Smooth muscle cell (in vitro differentiated cells): ENCODE results near the gene PRPSAP1. TPM values are rescaled to one million over a fixed set of nuclear protein-coding genes. Genes with fewer than 3 reads are reported as not detected.

Experiments
- DNase-seq: peaks from one replicate; lab custom pipeline; 2025; ENCODE audit not compliant: unreplicated experiment; lab: John Stamatoyannopoulos, UW
- H2AFZ ChIP-seq: fragments of 200-600 bp; sonication (generic); 2 replicates; pipeline ENCODE4 v1.6.0; 2016; ENCODE audit warnings: antibody characterized with exemption, low read depth, mild to moderate bottlenecking
- H3F3A ChIP-seq: fragments of 200-600 bp; sonication (generic); 2 replicates; pipeline ENCODE4 v1.6.0; 2017; ENCODE audit warnings: antibody characterized with exemption, low read depth
- H3K27ac ChIP-seq: fragments of 200-600 bp; sonication (generic); 2 replicates; pipeline ENCODE4 v1.5.1; 2016; ENCODE audit warnings: low read depth, mild to moderate bottlenecking
- H3K27me3 ChIP-seq: fragments of 200-600 bp; sonication (generic); 2 replicates; pipeline ENCODE4 v1.6.1; 2016; ENCODE audit warnings: low read depth, mild to moderate bottlenecking
- H3K36me3 ChIP-seq: fragments of 200-600 bp; sonication (generic); 2 replicates; pipeline ENCODE4 v1.5.1; 2016; ENCODE audit warnings: low read depth
- H3K4me1 ChIP-seq: fragments of 200-600 bp; sonication (generic); 2 replicates; pipeline ENCODE4 v1.5.1; 2016; ENCODE audit warnings: low read depth
- H3K4me2 ChIP-seq: fragments of 200-600 bp; sonication (generic); 2 replicates; pipeline ENCODE4 v1.6.0; 2016; ENCODE audit warnings: mild to moderate bottlenecking
- H3K4me3 ChIP-seq: fragments of 200-600 bp; sonication (generic); 2 replicates; pipeline ENCODE4 v1.5.1; 2016; ENCODE audit warnings: mild to moderate bottlenecking
- H3K79me2 ChIP-seq: fragments of 200-600 bp; sonication (generic); 2 replicates; pipeline ENCODE4 v1.6.0; 2016; ENCODE audit warnings: low read depth, mild to moderate bottlenecking
- H3K9ac ChIP-seq: fragments of 200-600 bp; sonication (generic); 2 replicates; pipeline ENCODE4 v1.6.0; 2016; ENCODE audit warnings: low read depth
- H3K9me3 ChIP-seq: fragments of 200-600 bp; sonication (generic); replicated peaks from 2 replicates; pipeline ENCODE4 v1.5.1; 2016; ENCODE audit warnings: low read depth
- H4K20me1 ChIP-seq: fragments of 200-600 bp; sonication (generic); 2 replicates; pipeline ENCODE4 v1.6.0; 2016; ENCODE audit warnings: low read depth
- WGBS: methylation state at CpG from one replicate; pipeline ENCODE4 v1.1.7; 2016; ENCODE audit warnings: low lambda C conversion rate; 5-methylcytosine and 5-hydroxymethylcytosine counted together
- polyA plus RNA-seq: library from polyadenylated mRNA; unstranded; fragments of >200 nt; fragmentation: Nextera tagmentation; extraction: Ambion mirVana; gene quantifications from 2 replicates; pipeline ENCODE4 v1.2.1, GENCODE V29; 2016
- total RNA-seq: library from RNA; depleted of rRNA; stranded (reverse); fragments of >200 nt; gene quantifications from 2 replicates; pipeline ENCODE4 v1.2.3, GENCODE V29; 2014
- TF ChIP-seq, protein P1 (sequence below): fragments of 200-600 bp; sonication (generic); IDR thresholded peaks from 2 replicates; pipeline ENCODE4 v1.5.1; 2017; ENCODE audit warnings: borderline replicate concordance, mild to moderate bottlenecking, antibody characterized with exemption; ENCODE audit not compliant: insufficient read depth, poor library complexity, severe bottlenecking

Gene PRPSAP1
- total and polyA plus RNA-seq, 2 experiments from 2014 or later, result 27.1 to 35.7 TPM

DNA sequence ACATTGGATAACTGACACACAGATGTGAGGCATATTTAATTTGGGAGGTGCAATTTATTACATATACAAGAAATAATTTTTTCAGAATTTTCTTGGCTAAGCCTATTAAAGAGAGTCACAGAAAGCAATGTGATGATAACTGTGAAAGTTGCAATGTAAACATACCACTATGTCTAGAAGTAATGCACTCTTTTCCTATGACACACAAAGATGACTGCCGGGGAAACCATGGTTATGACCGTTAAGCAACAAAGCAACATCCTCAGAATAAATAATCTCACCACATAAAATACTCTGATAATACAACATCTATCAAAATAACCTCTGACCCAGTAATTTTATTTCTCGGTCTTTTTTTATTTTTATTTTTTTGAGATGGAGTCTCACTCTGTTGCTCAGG is 35.1 kb downstream of the PRPSAP1 start:
- Histone ChIP-seq H3K27ac (no peak overlapping the region), H3K79me2 (no peaks in the 10 kb centered on the region), H2AFZ (no peak overlapping the region), H3K36me3 (no peaks in the 10 kb centered on the region), H3K4me2 (no peak overlapping the region), H3K4me3 (no peak overlapping the region), H3K9me3 (no peaks in the 10 kb centered on the region), H3F3A (no peaks in the 10 kb centered on the region), H3K9ac (no peak overlapping the region), H3K4me1 (no peaks in the 10 kb centered on the region), H4K20me1 (no peaks in the 10 kb centered on the region), H3K27me3 (no peaks in the 10 kb centered on the region)
- TF ChIP-seq, protein P1, sequence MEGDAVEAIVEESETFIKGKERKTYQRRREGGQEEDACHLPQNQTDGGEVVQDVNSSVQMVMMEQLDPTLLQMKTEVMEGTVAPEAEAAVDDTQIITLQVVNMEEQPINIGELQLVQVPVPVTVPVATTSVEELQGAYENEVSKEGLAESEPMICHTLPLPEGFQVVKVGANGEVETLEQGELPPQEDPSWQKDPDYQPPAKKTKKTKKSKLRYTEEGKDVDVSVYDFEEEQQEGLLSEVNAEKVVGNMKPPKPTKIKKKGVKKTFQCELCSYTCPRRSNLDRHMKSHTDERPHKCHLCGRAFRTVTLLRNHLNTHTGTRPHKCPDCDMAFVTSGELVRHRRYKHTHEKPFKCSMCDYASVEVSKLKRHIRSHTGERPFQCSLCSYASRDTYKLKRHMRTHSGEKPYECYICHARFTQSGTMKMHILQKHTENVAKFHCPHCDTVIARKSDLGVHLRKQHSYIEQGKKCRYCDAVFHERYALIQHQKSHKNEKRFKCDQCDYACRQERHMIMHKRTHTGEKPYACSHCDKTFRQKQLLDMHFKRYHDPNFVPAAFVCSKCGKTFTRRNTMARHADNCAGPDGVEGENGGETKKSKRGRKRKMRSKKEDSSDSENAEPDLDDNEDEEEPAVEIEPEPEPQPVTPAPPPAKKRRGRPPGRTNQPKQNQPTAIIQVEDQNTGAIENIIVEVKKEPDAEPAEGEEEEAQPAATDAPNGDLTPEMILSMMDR, result no peak
- 85% methylated on average over 3 of the region's 3 CpGs for WGBS
- DNase-seq, result no peak

DNA sequence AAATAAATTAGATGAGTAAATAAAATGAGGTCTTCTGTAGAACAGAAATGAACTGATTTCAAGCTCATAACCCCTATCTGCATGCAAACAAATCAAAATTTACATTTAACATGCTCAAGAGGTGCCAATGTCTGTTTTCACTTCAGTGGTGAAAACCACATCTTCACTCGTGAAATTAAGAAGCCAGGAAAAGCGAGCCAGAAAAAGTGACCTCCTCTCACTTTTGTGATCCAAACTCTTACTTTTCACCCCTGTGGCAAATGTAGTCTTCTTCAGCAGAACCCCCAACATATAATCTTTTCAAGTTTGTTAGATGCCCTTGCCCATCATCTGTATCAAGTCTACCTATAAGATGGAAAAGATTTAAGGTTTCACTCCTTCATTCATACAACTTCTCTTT is 36.2 kb downstream of the PRPSAP1 start:
- whole genome bisulfite sequencing, result 95% methylated on average over 2 of the region's 2 CpGs
- H3K9me3 ChIP-seq, result no peaks in the 10 kb centered on the region
- H3K79me2 ChIP-seq, result no peaks in the 10 kb centered on the region
- H3F3A ChIP-seq, result no peaks in the 10 kb centered on the region
- TF ChIP-seq, protein P1, result no peak
- H3K4me3 ChIP-seq, result no peak overlapping the region
- H3K36me3 ChIP-seq, result no peaks in the 10 kb centered on the region
- no peaks in the 10 kb centered on the region for H4K20me1 ChIP-seq
- H3K27me3 ChIP-seq, result no peaks in the 10 kb centered on the region
- H3K9ac ChIP-seq, result no peak overlapping the region
- no peaks in the 10 kb centered on the region for H3K4me1 ChIP-seq
- no peak overlapping the region for H3K27ac ChIP-seq
- no peak overlapping the region for H3K4me2 ChIP-seq
- no peak for DNase-seq
- H2AFZ ChIP-seq, result no peak overlapping the region

DNA sequence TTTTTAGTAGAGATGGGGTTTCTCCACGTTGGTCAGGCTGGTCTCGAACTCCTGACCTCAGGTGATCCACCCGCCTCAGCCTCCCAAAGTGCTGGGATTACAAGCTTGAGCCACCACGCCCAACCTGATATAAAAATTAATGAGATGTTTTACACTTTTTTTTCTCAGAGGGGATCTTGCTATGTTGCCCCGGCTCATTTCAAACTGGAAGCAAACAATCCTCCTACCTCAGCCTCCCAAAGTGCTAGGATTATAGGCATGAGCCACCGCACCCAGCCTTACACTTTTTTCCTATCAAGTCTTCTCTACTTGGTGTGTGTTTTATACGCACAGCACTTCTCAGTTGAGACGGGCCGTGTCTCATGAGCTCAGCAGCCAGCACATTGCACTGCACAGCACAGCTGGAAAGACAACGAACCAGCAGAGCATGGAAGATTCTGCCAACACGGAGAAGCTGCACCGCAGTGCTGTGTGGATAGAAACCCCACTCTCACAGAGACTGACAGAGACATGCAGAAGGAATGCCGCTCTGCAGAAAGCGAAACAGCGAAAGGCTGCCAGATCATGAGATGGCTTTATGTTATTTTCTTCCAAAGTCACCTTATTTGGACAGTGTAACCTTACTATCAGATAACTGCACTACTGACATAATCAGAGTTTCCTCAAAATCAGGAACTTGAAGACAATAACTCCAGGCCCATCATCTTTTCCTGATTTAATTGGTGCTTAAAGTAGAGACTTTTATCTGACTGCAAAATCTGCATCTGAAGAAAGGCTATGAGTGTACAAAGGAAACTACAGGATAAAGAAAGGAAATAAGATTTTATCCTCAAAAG is 39.1 kb downstream of the PRPSAP1 start:
- Histone ChIP-seq H3K9me3 (no peaks in the 10 kb centered on the region), H3K27me3 (no peaks in the 10 kb centered on the region), H3F3A (no peaks in the 10 kb centered on the region), H3K9ac (no peak overlapping the region), H3K79me2 (no peaks in the 10 kb centered on the region), H3K4me1 (no peaks in the 10 kb centered on the region), H3K4me3 (no peak overlapping the region), H3K36me3 (no peaks in the 10 kb centered on the region), H3K4me2 (no peak overlapping the region), H2AFZ (no peak overlapping the region), H3K27ac (no peak overlapping the region), H4K20me1 (no peaks in the 10 kb centered on the region)
- TF ChIP-seq, protein P1, result no peak
- 93% methylated on average over 15 of the region's 15 CpGs for WGBS
- DNase-seq, result no peak

DNA sequence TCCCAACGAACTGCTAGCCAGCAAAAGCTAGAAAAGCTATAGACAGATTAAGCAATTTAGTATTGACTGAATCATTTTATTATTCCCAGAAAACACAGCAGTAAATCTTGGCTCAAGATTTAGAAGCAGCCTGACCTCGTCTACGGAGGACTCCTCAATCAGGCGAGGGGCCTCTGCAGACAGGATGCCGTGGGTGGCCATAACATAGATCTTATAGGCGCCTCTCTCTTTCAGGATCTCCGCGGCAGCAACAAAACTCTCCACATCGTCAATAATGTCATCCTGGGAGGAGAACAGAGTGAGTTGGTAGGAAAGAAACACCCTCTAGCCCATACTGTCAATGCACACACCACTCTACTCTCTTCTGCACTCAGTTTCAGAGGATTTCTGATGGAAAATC is 41.0 kb downstream of the PRPSAP1 start:
- 64% methylated on average over 9 of the region's 9 CpGs for WGBS
- Histone ChIP-seq H3K9ac (no peak overlapping the region), H3K4me1 (no peaks in the 10 kb centered on the region), H3K4me2 (no peak overlapping the region), H3K36me3 (no peaks in the 10 kb centered on the region), H4K20me1 (no peaks in the 10 kb centered on the region), H3K79me2 (no peaks in the 10 kb centered on the region), H3K27me3 (no peaks in the 10 kb centered on the region), H3F3A (no peaks in the 10 kb centered on the region), H2AFZ (no peak overlapping the region), H3K9me3 (no peaks in the 10 kb centered on the region), H3K4me3 (no peak overlapping the region), H3K27ac (no peak overlapping the region)
- TF ChIP-seq, protein P1, result no peak
- no peak for DNase-seq
